KOPT-K1 (cell line): Measurements from ENCODE around the gene REC114.

Experiments used
- H3K27ac ChIP-seq: fragments of 200-600 bp; sonication (generic); 2 replicates; pipeline ENCODE4 v1.5.1; 2016; ENCODE audit warnings: antibody characterized with exemption, mild to moderate bottlenecking, low read depth, low read length; ENCODE audit not compliant: poor library complexity, severe bottlenecking
- H3K36me3 ChIP-seq: fragments of 200-600 bp; sonication (generic); 2 replicates; pipeline ENCODE4 v1.5.1; 2017; ENCODE audit warnings: antibody characterized with exemption, mild to moderate bottlenecking, low read length, moderate library complexity; ENCODE audit not compliant: insufficient read depth
- H3K9me3 ChIP-seq: fragments of 200-600 bp; sonication (generic); 2 replicates; pipeline ENCODE4 v1.5.1; 2017; ENCODE audit warnings: antibody characterized with exemption, low read length, mild to moderate bottlenecking; ENCODE audit not compliant: insufficient read depth, poor library complexity, severe bottlenecking

The REC114 gene

DNA sequence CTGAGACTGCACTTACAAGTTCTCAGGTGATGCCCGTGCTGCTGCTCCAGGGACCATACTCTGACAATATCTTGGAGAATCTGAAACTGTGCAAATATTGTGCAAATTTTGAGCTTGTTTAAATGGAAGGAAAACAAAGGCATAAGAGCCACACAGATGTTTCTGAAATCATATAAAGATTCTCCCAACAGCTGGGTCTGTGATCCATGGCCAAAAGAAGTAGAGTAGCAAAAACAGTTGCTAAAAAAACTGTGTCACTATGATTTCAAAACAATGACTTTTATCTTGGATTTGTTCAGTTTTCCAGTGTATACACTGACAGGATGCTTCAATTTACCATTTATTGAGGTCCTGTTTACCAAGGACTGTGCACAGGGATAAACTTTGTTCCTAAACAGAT is 164.9 kb downstream of the REC114 start:
- Histone ChIP-seq H3K27ac (no peak overlapping the region), H3K9me3 (no peaks in the 10 kb centered on the region), H3K36me3 (no peaks in the 10 kb centered on the region)

- no peaks in the 10 kb centered on the region for H3K9me3 ChIP-seq
Observed at GRCh38 chr15:73608475-73608874, 165.5 kb downstream of the REC114 start.

GRCh38 chr15:73608941-73609340 is 166.0 kb downstream of the REC114 start:
- H3K27ac ChIP-seq: no peak overlapping the region
- H3K9me3 ChIP-seq: no peaks in the 10 kb centered on the region
- no peaks in the 10 kb centered on the region for H3K36me3 ChIP-seq

More at GRCh38 chr15:73608475-73608874, 165.5 kb downstream of the REC114 start:
- H3K27ac ChIP-seq: no peak overlapping the region
- H3K36me3 ChIP-seq: no peaks in the 10 kb centered on the region
